Activated T-cell treated with anti-CD3 and anti-CD28 coated beads, Interleukin-2, amount 50 U/mL, for 48 hours (primary cell): Measurements from ENCODE around the gene MACROD2.
"Not testable (repeated sequence)": the region's sequence is repeated elsewhere in the genome, so short reads cannot be mapped to it uniquely, and the experiment has no call there.

ENCODE experiments used
- DNase-seq, 2 experiments: peaks; one replicate each; pipeline ENCODE4 v3.0.0-alpha.2; 2020

Gene MACROD2

GRCh38 chr20:15144916-15145315 lies 1149.6 kb downstream of the MACROD2 start:
- no peak for DNase-seq

- DNase-seq = no peak
Measured at GRCh38 chr20:15146948-15147347, 1151.6 kb downstream of the MACROD2 start.

GRCh38 chr20:15154070-15154469 lies 1158.8 kb downstream of the MACROD2 start:
- DNase-seq = no peak

GRCh38 chr20:15155848-15156401 lies 1160.6 kb downstream of the MACROD2 start:
- DNase-seq = no peak

- DNase-seq = no peak
Measured at GRCh38 chr20:15158533-15158932, 1163.2 kb downstream of the MACROD2 start.

GRCh38 chr20:15162079-15162647 lies 1166.8 kb downstream of the MACROD2 start:
- DNase-seq = no peak

GRCh38 chr20:15163632-15164031 lies 1168.3 kb downstream of the MACROD2 start:
- no peak for DNase-seq

GRCh38 chr20:15164726-15165125 lies 1169.4 kb downstream of the MACROD2 start:
- no peak for DNase-seq

- no peak for DNase-seq
Measured at GRCh38 chr20:15166744-15167143, 1171.4 kb downstream of the MACROD2 start.

GRCh38 chr20:15171016-15171415 lies 1175.7 kb downstream of the MACROD2 start:
- DNase-seq = no peak

- DNase-seq = no peak
Measured at GRCh38 chr20:15176929-15177328, 1181.6 kb downstream of the MACROD2 start.

- DNase-seq = no peak
Measured at GRCh38 chr20:15178581-15178980, 1183.3 kb downstream of the MACROD2 start.

GRCh38 chr20:15179381-15179780 lies 1184.1 kb downstream of the MACROD2 start:
- no peak for DNase-seq

GRCh38 chr20:15179781-15180180 lies 1184.5 kb downstream of the MACROD2 start:
- no peak for DNase-seq

GRCh38 chr20:15185322-15185721 lies 1190.0 kb downstream of the MACROD2 start:
- no peak for DNase-seq

GRCh38 chr20:15185913-15186312 lies 1190.6 kb downstream of the MACROD2 start:
- no peak for DNase-seq

GRCh38 chr20:15187612-15188011 lies 1192.3 kb downstream of the MACROD2 start:
- DNase-seq = no peak

- no peak for DNase-seq
Measured at GRCh38 chr20:15188415-15188814, 1193.1 kb downstream of the MACROD2 start.

GRCh38 chr20:15191082-15191723 lies 1195.9 kb downstream of the MACROD2 start:
- DNase-seq = no peak

GRCh38 chr20:15195378-15195777 lies 1200.1 kb downstream of the MACROD2 start:
- no peak for DNase-seq

- DNase-seq = no peak
Measured at GRCh38 chr20:15196547-15197255, 1201.4 kb downstream of the MACROD2 start.

GRCh38 chr20:15198017-15198416 lies 1202.7 kb downstream of the MACROD2 start:
- DNase-seq = not testable (repeated sequence)

GRCh38 chr20:15199698-15200097 lies 1204.4 kb downstream of the MACROD2 start:
- no peak for DNase-seq

- DNase-seq = no peak
Measured at GRCh38 chr20:15200147-15200565, 1204.8 kb downstream of the MACROD2 start.
